Lower lobe of right lung (tissue), 2 donors: ENCODE data around the gene CREG2. TPM values are rescaled to one million over a fixed set of nuclear protein-coding genes. Genes with fewer than 3 reads are reported as not detected.

ENCODE experiments used
- ATAC-seq, 2 donors: fragments of 200-7000 bp; cut with Tn5 transposase; one replicate each; pipeline ENCODE4 v1.9.1; 2020 to 2022; ENCODE audit warnings: mild to moderate bottlenecking in 2 of 2, moderate library complexity in 2 of 2
- DNase-seq: peaks from one replicate; pipeline ENCODE4 v3.0.0-alpha.2; 2020
- H3K27ac ChIP-seq: fragments of 200-600 bp; one replicate; pipeline ENCODE4 v1.8.0; 2022
- H3K27me3 ChIP-seq: fragments of 200-600 bp; one replicate; pipeline ENCODE4 v1.8.0; 2022; ENCODE audit warnings: low read depth
- H3K36me3 ChIP-seq: fragments of 200-600 bp; one replicate; pipeline ENCODE4 v1.8.0; 2022; ENCODE audit warnings: mild to moderate bottlenecking
- H3K4me1 ChIP-seq: fragments of 200-600 bp; one replicate; pipeline ENCODE4 v1.8.0; 2022
- H3K4me3 ChIP-seq: fragments of 200-600 bp; one replicate; pipeline ENCODE4 v1.8.0; 2022; ENCODE audit warnings: mild to moderate bottlenecking
- H3K9me3 ChIP-seq: fragments of 200-600 bp; one replicate; pipeline ENCODE4 v1.8.0; 2022
- intact Hi-C: fragments of 100-400 bp; cut with DNase I; formaldehyde crosslinking; loops from one replicate; pipeline ENCODE4 v1.11.0; 2022
- total RNA-seq: library from RNA; stranded (reverse); fragmentation: NEBNext Ultra II Directional; extraction: Animal tissue kit (Norgen Biotek cat#: 25700); gene quantifications from one replicate; pipeline ENCODE4 v1.2.1, GENCODE V29; 2021
- TF ChIP-seq, protein P1 (sequence below): fragments of 200-600 bp; IDR thresholded peaks from one replicate; pipeline ENCODE4 v1.8.0; 2022; ENCODE audit warnings: antibody characterized with exemption, mild to moderate bottlenecking
- donor health status: DM: no; HTN: yes; CAD: no; lungs with severe emphysema.

CREG2 gene
- total RNA-seq, 1 donor from 2014 or later = not detected

DNA sequence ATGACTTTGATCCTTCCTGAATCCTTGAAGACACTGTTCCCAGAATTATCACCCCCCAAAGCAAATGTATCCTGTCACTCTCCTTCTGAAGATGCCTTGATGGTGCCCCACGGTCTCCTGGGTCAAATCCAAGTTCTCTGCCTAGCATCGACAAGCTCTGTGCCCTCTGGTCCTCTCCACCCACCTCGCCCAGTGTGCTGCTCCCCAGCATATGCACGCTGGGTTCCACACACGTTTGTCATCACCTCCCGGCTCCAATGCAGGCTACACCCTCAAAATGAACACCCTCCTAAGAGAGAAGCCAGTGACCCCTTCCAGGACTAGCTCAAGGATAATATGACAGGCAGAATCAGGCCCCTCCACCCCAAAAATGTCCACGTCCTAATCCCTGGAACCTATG lies 39.5 kb upstream of the CREG2 start:
- H3K27me3 ChIP-seq = no peaks in the 10 kb centered on the region
- ATAC-seq = no peak
- H3K9me3 ChIP-seq = no peaks in the 10 kb centered on the region
- H3K27ac ChIP-seq = no peak overlapping the region
- intact Hi-C loops = no loop called here
- H3K36me3 ChIP-seq = no peaks in the 10 kb centered on the region
- H3K4me3 ChIP-seq = no peak overlapping the region
- no peaks in the 10 kb centered on the region for H3K4me1 ChIP-seq
- DNase-seq = no peak
- TF ChIP-seq, protein P1, sequence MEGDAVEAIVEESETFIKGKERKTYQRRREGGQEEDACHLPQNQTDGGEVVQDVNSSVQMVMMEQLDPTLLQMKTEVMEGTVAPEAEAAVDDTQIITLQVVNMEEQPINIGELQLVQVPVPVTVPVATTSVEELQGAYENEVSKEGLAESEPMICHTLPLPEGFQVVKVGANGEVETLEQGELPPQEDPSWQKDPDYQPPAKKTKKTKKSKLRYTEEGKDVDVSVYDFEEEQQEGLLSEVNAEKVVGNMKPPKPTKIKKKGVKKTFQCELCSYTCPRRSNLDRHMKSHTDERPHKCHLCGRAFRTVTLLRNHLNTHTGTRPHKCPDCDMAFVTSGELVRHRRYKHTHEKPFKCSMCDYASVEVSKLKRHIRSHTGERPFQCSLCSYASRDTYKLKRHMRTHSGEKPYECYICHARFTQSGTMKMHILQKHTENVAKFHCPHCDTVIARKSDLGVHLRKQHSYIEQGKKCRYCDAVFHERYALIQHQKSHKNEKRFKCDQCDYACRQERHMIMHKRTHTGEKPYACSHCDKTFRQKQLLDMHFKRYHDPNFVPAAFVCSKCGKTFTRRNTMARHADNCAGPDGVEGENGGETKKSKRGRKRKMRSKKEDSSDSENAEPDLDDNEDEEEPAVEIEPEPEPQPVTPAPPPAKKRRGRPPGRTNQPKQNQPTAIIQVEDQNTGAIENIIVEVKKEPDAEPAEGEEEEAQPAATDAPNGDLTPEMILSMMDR = no peak

DNA sequence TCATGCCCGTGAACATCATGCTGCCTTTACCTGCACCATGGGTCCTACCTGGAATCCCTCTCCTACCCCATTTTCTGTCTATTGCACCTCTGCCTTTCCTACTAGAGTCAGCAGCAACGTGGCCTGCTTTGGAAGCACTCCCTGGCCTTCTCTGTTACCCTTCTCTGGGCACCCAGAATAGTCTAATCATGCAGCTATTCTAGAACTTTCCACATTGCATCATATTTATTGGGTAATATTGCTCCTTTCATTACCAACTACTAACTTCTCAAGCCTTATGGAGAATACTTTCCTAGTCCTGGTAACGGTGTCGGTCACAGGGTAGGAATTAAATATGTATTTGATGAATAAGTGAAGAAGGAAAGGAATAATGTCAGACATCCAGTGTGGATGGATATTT lies 33.3 kb upstream of the CREG2 start:
- intact Hi-C loops = no loop called here
- Histone ChIP-seq H3K9me3 (no peaks in the 10 kb centered on the region), H3K4me1 (no peaks in the 10 kb centered on the region), H3K4me3 (no peak overlapping the region), H3K27ac (no peak overlapping the region), H3K27me3 (no peaks in the 10 kb centered on the region), H3K36me3 (no peaks in the 10 kb centered on the region)
- no peak for DNase-seq
- ATAC-seq = no peak
- TF ChIP-seq, protein P1 = no peak

DNA sequence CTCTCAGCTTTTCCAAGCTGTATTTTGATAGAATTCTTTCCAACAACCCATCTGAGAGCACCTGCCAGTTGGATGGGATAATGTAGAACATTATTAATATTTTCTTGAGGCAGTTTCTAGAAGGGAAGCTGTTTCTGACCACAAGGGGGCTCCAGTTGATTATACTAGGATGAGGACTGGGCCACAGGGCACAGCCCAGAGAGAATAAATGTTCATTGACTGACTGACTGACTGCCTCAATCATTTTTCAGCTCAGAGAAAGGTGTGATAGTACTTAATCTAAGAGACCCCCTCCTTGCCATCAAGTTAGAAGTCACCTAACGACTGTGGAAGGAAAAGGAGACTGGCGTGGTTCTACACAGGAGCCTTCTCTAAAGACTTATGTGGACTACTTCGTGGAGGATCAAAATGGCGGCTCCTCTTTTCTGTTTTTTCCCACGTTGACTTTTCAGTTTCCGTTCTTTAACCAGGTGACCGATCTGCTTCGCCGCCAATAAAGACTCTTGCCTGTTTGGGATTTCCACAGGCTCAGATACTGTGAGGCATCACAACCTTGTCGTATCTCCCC lies 31.9 kb upstream of the CREG2 start:
- no peaks in the 10 kb centered on the region for H3K27me3 ChIP-seq
- peak; percentile 76 to 77 for ATAC-seq
- no peaks in the 10 kb centered on the region for H3K36me3 ChIP-seq
- H3K4me3 ChIP-seq = no peak overlapping the region
- no peak for DNase-seq
- H3K9me3 ChIP-seq = no peaks in the 10 kb centered on the region
- intact Hi-C loops = loop anchor here (10.0 kb wide), 1 partner anchor 416 kb away; no protein-coding TSS in a partner anchor
- TF ChIP-seq, protein P1 = peak; percentile 75
- no peak overlapping the region for H3K27ac ChIP-seq
- H3K4me1 ChIP-seq = no peaks in the 10 kb centered on the region

DNA sequence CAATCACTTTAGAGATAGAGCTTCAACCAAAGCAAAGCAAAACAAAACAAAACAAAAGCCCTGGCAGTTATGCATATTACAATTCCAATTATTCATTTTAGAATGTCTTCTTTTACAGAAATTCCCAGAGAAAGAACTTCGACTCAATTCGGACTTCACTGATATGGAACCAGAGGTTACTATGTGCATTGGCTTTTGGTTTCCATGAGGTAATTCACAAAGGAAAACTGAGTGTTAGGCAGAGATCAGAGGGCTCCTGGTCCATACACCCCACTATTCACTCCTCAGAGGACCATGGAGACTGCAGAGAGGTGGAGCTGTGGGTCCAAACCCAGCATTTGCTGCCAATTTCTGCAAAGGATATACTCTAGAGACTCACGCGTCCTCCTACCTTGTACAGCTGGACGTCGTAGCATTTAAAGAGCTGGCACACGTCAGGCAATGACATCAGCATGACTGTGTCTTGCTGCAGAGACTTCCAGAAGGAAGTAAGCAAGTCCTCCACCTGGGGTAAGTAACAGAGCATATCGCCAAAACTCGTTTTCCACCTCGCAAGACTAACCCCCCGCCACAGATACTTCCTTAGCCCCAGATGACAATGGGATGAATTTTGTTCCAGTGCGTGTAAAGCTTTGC lies 31.3 kb upstream of the CREG2 start:
- Histone ChIP-seq H3K36me3 (no peaks in the 10 kb centered on the region), H3K4me3 (no peak overlapping the region), H3K4me1 (no peaks in the 10 kb centered on the region), H3K27ac (no peak overlapping the region), H3K9me3 (no peaks in the 10 kb centered on the region), H3K27me3 (no peaks in the 10 kb centered on the region)
- TF ChIP-seq, protein P1 = no peak
- DNase-seq = no peak
- intact Hi-C loops = loop anchor here (10.0 kb wide), 1 partner anchor 416 kb away; no protein-coding TSS in a partner anchor
- ATAC-seq = no peak

DNA sequence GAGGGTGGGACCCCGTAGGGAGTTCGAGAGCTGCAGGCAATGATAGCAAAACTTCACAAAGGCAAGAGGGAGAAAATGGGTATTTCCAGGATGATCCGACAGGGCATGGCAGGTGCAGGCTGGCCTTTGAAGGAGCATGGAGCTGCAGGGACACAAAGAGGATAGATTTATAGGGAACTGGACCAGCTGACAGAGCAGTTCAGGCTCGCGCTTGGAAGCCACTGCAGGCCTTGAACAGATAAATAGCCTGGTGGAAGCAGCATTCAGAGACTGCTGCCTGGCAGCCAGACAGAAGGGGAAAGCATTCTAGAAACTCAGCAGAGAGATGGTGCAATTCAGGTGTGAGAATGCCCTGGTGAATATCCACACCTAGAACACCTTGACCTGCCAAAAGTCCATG lies 29.3 kb upstream of the CREG2 start:
- DNase-seq (no peak), ATAC-seq (no peak)
- Histone ChIP-seq H3K4me1 (no peaks in the 10 kb centered on the region), H3K27ac (no peak overlapping the region), H3K4me3 (no peak overlapping the region), H3K36me3 (no peaks in the 10 kb centered on the region), H3K9me3 (no peaks in the 10 kb centered on the region), H3K27me3 (no peaks in the 10 kb centered on the region)
- intact Hi-C loops = loop anchor here (10.0 kb wide), 1 partner anchor 418 kb away; no protein-coding TSS in a partner anchor
- TF ChIP-seq, protein P1 = no peak
